ENCODE data around the gene UNC93B1.

The UNC93B1 gene

DNA sequence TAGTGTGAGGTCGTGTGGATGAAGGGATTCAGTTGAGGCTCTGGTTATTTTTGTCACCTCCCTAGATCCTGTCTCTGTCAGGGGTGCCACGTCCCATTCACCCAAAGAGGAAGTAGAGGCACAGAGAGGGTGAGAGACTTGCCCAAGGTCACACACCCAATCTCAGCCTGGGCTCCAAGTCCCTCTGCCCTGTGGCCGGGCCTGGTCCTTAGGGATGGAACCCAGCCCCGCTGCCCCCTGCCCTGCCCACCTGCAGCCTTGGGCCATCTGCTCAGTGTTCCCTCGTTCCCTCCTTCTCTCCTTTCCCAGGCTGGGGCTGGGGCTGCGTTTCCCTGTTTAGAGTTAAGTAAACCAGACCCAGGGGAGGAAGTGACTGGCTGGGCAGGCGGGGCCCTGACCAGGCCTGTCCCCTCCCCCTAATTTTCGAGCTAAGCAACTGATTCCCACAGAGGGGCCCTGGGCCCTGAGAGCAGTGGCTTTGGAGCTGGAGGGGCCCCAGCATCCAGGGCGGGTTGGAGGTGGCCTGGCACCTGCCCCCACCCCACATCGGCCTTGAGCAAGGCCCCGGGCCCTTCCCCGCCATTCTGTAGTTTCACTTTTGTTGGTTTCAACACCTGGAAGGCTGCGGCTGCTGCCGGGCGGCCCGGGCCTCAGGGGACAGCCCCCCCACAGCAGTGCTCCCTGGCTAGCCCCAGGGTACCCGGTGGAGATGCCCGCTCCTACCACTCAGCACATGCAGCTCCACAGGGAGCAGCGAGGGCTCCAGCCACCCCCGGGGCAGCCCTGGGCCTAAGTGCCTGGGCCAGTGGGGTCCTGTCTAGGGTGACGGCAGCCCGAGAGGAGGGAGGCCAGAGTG lies 36.4 kb upstream of the UNC93B1 start:
- DNase-seq (ENCODE audit: low spot score) = peak; percentile 93

- DNase-seq (ENCODE audit: low spot score) = no peak
Observed at GRCh38 chr11:68039526-68040086, 35.7 kb upstream of the UNC93B1 start.

- DNase-seq (ENCODE audit: low spot score) = peak; percentile 69
Observed at GRCh38 chr11:68038718-68039525, 35.0 kb upstream of the UNC93B1 start, which contains the start of gene TCIRG1. Gene TCIRG1, plus strand, starts transcription at chr11:68039025. Its CDS starts 2,247 bp downstream, at chr11:68041272.

GRCh38 chr11:68038226-68038717 lies 34.4 kb upstream of the UNC93B1 start:
- DNase-seq (ENCODE audit: low spot score) = no peak

GRCh38 chr11:68037411-68038225 lies 33.7 kb upstream of the UNC93B1 start:
- DNase-seq (ENCODE audit: low spot score) = no peak

- DNase-seq (ENCODE audit: low spot score) = no peak
Observed at GRCh38 chr11:68036717-68037239, 32.9 kb upstream of the UNC93B1 start.

GRCh38 chr11:68036141-68036716 lies 32.3 kb upstream of the UNC93B1 start:
- no peak for DNase-seq (ENCODE audit: low spot score)

DNA sequence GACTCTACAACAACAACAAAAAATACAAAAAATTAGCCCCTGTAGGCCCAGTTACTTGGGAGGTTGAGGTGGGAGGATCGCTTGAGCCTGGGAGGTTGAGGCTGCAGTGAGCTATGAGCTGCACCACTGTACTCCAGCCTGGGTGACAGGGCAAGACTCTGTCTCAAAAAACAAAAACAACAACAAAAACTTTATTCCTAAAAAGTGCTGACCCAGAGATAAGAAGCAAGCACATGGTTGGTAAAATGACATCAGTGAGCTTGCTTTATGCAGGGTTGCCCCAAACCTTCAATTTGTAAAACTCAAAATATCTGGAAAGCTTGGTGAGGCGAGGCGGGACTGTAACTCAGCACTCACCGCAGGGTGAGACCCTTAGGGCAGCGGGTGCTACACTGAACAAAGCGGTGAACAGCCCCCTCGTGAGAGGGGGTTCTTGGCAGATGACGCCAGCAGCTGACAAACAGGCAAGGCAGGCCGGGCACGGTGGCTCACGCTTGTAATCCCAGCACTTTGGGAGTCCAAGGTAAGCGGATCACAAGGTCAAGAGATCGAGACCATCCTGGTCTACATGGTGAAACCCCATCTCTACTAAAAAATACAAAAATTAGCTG lies 31.5 kb upstream of the UNC93B1 start:
- DNase-seq (ENCODE audit: low spot score) = no peak

DNA sequence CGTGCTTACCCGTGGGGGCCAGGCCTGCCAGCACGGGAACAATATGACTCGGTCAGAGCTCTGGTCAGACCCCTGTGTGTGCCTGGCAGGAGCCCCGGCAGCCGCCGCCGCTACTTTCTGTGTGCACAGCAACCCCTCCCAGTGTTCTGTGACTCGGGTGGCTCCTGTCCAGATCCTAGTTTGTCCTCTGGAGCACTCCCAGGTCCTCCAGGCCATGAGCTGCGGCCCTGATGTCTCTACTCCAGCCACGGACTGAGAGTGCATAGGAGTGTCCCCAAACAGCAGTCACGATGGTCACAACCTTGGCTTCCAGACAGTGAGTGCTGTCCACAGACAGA lies 29.8 kb upstream of the UNC93B1 start:
- DNase-seq (ENCODE audit: low spot score) = no peak

- no peak for DNase-seq (ENCODE audit: low spot score)
Observed at GRCh38 chr11:68032997-68033707, 29.3 kb upstream of the UNC93B1 start.

DNA sequence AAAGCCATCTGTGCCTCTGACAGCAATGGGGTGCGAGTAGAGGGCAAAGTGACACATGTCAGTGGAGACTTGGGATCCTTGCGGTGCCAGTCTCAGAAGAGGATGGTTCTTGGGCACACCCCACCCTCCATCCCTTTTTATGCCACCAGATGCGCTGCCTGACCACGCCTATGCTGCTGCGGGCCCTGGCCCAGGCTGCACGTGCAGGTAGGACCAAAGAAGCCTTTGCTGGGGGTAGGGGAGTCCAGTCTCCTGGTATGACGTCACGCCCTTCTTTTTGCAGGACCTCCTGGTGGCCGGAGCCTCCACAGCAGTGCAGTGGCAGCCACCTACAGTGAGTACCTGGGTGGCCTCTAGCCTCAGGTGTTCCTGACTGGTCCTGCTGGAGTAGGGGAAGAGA lies 28.1 kb upstream of the UNC93B1 start:
- no peak for DNase-seq (ENCODE audit: low spot score)

- no peak for DNase-seq (ENCODE audit: low spot score)
Observed at GRCh38 chr11:68031144-68031464, 27.2 kb upstream of the UNC93B1 start.

DNA sequence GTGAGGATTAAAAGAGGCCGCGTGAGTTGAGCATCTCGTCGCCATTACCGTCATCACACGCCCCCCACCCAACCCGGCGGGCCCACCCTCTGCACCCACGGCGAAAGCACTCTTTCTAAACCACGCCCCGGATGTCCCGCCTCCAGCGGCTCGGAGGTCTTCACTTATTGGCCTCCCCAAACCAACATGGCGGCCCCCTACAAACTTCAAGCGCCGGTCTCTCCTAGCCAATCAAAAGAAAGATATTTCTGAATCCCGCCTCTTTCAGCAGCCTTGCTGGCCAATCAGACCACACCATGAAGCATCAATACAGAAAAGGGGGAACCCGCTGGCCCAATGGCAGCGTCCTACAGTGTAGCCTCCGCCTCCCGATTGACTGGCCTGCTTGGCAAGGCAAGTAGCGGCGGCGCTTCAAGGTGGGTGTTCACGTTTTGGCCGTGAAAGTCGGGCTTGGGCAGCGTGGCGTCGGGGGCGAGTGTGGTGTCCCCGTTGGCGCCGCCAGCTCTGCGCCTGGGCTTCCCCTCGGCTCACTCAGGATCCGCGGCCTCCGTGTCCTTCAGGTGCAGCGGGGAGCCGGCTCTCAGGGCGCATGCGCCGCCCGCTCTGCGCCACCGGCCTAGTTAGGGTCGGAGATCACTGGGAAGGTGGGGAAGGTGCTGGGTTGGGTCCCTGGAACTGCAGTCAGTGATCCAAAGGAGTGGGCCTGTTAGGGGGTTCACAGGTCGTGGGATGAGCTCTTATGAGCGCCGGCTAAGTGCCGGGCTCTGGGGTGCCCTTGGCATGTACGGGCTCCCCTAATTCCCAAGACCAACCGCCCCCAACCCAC lies 26.6 kb upstream of the UNC93B1 start, which contains the start of gene NDUFS8:
NDUFS8 (plus strand) TSS at position 364 of the 826 bp plus-strand sequence. CDS start 1,471 bp downstream, outside the sequence.
- DNase-seq (ENCODE audit: low spot score) = peak; percentile 100

DNA sequence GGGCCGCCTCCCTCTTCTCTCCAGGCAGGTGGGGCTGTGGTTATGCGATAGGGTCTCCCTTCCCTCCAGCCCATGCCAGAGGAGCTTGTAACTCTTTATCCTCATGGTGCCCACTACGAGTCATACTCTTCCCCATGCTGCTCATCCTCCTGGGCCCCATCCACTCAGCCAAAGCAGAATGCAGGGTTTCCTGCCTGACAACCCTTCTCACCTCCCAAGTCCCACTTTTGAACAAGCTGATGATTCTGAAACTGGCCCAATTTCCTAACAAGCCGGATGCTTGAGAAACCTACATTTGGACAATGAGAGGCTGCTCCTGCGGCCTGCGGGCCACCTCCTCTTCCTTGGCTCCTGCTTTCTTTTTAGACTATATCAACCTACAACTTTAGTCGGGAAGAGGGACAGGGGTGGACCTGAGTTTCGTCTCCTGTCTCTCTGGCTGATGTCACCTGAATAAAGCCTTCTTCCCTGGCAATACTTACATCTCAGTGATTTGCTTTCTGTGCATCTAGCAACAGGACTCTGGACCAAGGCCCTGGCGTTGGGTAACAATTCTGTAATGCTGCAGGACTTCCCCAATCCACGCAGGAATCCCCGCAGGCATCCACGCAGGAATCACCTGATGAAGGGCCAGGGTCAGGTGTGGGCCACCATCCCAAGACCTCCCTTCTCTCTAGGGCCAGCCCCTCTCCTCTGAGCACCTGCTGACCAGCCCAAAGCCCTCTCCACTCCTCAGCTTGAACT lies 25.1 kb upstream of the UNC93B1 start:
- no peak for DNase-seq (ENCODE audit: low spot score)

DNA sequence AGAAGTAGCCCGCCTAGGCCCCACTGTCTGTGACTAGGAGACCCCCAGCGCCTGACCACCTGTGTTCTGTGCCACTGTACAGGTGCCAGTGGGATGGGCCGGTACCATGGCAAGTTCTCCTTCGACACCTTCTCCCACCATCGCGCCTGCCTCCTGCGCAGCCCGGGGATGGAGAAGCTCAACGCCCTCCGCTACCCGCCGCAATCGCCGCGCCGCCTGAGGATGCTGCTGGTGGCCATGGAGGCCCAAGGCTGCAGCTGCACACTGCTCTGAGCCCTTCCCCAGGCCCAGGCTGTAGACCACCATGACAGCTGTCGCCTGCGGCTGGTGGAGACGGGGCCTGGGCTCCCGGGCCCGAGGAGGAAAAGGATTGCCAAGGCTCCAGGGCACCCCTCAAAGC lies 23.8 kb upstream of the UNC93B1 start:
- DNase-seq (ENCODE audit: low spot score) = no peak

GRCh38 chr11:68026391-68027105 lies 22.7 kb upstream of the UNC93B1 start:
- no peak for DNase-seq (ENCODE audit: low spot score)

GRCh38 chr11:68025047-68025446 lies 21.1 kb upstream of the UNC93B1 start:
- no peak for DNase-seq (ENCODE audit: low spot score)

Data from SK-N-DZ (cell line).